ENCODE measurements around the gene LRRC56. TPM values are rescaled to one million over a fixed set of nuclear protein-coding genes. Genes with fewer than 3 reads are reported as not detected.

Gene LRRC56
- total RNA-seq, 1 donor from 2014 or later = 1.8 TPM

DNA sequence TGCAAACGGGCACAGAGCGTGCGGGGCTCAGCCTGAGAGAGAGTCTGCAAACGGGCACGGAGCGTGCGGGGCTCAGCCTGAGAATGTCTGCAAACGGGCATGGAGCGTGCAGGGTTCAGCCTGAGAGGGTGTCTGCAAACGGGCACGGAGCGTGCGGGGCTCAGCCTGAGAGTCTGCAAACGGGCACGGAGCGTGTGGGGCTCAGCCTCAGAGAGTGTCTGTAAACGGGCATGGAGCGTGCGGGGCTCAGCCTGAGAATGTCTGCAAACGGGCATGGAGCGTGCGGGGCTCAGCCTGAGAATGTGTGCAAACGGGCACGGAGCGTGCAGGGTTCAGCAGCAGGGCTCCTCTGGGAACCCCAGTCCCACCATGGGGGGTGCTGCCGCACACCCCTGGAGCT is 52.5 kb downstream of the LRRC56 start:
- H3K27ac Mint-ChIP-seq = no peak overlapping the region
- intact Hi-C loops (cut with micrococcal nuclease) = no loop called here
- H3K27me3 Mint-ChIP-seq (ENCODE audit: insufficient read depth) = no peaks in the 10 kb centered on the region
- H3K4me3 Mint-ChIP-seq = no peak overlapping the region
- no peak for DNase-seq (ENCODE audit: low spot score)
- H3K9me3 Mint-ChIP-seq = no peaks in the 10 kb centered on the region
- H3K4me1 Mint-ChIP-seq (ENCODE audit: low read depth) = peaks cover 23% of the 10 kb centered on the region
- H3K36me3 Mint-ChIP-seq (ENCODE audit: low read depth) = peaks cover 41% of the 10 kb centered on the region

DNA sequence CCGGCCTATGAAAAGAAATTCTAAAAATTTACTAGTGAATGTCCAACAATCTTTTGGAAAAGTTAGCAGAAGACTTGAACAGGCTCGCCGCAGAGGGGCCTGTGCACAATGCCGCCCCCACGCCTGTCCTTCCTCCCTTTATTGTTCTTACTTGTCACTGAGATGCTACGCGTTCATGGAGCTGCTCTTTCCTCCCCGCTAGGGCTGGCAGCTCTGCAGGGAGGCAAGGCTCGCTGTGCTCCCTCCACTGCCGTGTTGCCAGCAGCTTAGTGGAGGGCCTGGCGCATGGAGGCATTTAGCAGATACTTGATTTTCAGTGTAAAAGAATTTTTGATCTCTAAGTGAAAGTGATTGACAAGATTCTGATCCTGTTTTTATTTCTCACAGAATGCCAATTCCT is 53.7 kb downstream of the LRRC56 start:
- no peak for DNase-seq (ENCODE audit: low spot score)
- no peaks in the 10 kb centered on the region for H3K9me3 Mint-ChIP-seq
- H3K27me3 Mint-ChIP-seq (ENCODE audit: insufficient read depth) = no peaks in the 10 kb centered on the region
- no peak overlapping the region for H3K4me3 Mint-ChIP-seq
- H3K4me1 Mint-ChIP-seq (ENCODE audit: low read depth) = peaks cover 24% of the 10 kb centered on the region
- intact Hi-C loops (cut with micrococcal nuclease) = no loop called here
- H3K36me3 Mint-ChIP-seq (ENCODE audit: low read depth) = peaks cover 40% of the 10 kb centered on the region
- H3K27ac Mint-ChIP-seq = no peak overlapping the region

DNA sequence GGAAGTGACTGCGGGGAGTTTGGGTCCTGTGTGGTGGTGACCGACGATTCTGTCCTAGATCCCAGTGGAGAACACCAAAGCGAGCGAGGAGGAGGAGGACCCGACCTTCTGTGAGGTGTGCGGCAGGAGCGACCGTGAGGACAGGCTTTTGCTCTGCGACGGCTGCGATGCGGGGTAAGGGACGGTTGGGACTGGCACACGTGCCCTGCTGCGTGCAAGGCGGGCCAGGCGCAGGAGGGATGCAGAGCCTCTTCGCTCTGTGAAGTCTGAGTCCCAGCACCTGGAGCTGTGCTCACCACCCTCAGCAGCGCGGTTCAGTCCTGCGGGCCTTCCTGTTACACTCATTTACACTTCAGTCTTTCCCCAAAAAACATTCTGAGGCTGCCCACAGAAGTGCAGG is 55.2 kb downstream of the LRRC56 start:
- peaks cover 39% of the 10 kb centered on the region for H3K36me3 Mint-ChIP-seq (ENCODE audit: low read depth)
- no peak for DNase-seq (ENCODE audit: low spot score)
- peaks cover 19% of the 10 kb centered on the region for H3K4me1 Mint-ChIP-seq (ENCODE audit: low read depth)
- H3K27ac Mint-ChIP-seq = no peak overlapping the region
- no peak overlapping the region for H3K4me3 Mint-ChIP-seq
- H3K9me3 Mint-ChIP-seq = no peaks in the 10 kb centered on the region
- H3K27me3 Mint-ChIP-seq (ENCODE audit: insufficient read depth) = no peaks in the 10 kb centered on the region
- intact Hi-C loops (cut with micrococcal nuclease) = no loop called here

DNA sequence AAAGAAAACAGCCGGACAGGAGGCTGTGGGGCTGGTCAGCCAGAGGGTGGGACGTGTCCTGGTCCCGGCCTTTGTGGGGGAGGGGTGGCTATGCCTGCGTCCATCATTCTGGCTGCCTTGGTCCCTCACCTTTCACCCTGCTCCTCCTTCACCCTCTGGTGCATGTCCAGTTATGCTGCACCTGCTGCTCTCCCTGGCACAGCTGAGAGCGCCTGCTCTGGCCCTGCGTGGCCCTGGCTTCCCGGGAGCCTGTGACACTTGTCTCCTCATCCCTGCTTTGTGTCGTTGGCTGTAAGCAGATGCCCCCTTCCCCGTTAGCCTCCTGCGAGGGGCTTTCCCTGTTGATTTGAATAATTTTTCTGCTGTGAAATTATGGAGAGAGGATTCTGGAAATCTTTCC is 55.6 kb downstream of the LRRC56 start:
- Mint-ChIP-seq H3K27ac (no peak overlapping the region), H3K4me3 (no peak overlapping the region), H3K27me3 (ENCODE audit: insufficient read depth) (no peaks in the 10 kb centered on the region), H3K4me1 (ENCODE audit: low read depth) (peaks cover 15% of the 10 kb centered on the region), H3K9me3 (no peaks in the 10 kb centered on the region), H3K36me3 (ENCODE audit: low read depth) (peaks cover 38% of the 10 kb centered on the region)
- DNase-seq (ENCODE audit: low spot score) = no peak
- intact Hi-C loops (cut with micrococcal nuclease) = no loop called here

DNA sequence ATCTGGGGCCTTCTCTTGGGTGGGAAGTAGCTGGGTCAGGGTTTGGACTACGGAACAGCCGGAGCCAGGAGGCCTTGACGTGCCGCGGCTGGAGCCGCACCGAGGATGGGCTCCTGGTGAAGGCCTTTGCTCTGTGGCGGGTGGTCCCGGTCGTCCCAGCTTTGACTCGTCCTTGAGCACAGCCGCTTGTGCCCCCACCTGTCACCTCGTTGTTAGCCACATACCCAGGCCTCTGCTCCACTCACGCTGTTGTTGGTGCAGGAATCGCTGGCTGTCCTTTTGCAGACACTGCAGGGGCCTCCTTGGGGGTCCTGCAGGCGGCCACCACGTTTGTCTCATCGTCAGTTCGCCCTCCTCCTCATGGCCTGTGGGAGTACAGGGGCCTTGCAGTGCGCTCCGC is 56.0 kb downstream of the LRRC56 start:
- Mint-ChIP-seq H3K36me3 (ENCODE audit: low read depth) (peaks cover 34% of the 10 kb centered on the region), H3K4me1 (ENCODE audit: low read depth) (peaks cover 11% of the 10 kb centered on the region), H3K9me3 (no peaks in the 10 kb centered on the region), H3K27me3 (ENCODE audit: insufficient read depth) (no peaks in the 10 kb centered on the region), H3K27ac (no peak overlapping the region), H3K4me3 (no peak overlapping the region)
- intact Hi-C loops (cut with micrococcal nuclease) = no loop called here
- no peak for DNase-seq (ENCODE audit: low spot score)

DNA sequence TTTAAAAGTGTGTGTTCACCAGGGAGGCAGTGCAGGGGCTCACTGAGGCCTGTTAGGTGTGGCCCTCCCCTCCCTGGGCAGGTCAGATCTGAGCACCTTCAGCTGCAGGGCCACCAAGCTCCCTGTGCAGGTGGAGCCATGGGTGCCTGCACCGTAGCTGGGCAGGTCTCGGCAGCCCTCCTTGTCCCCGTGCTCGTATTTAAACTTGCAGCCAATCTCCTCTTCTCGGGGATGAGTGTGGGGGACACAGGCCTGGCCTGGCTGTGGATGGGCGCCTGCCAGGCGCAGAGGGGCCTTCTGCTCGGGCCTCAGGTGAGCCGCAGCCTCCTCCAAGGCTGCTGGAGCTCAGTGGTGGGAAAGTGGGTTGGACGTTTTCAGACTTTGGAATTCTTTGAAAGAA is 58.1 kb downstream of the LRRC56 start:
- intact Hi-C loops (cut with micrococcal nuclease) = no loop called here
- DNase-seq (ENCODE audit: low spot score) = no peak
- peaks cover 7% of the 10 kb centered on the region for H3K4me1 Mint-ChIP-seq (ENCODE audit: low read depth)
- no peak overlapping the region for H3K27ac Mint-ChIP-seq
- H3K27me3 Mint-ChIP-seq (ENCODE audit: insufficient read depth) = no peaks in the 10 kb centered on the region
- no peak overlapping the region for H3K4me3 Mint-ChIP-seq
- H3K9me3 Mint-ChIP-seq = no peaks in the 10 kb centered on the region
- peaks cover 32% of the 10 kb centered on the region for H3K36me3 Mint-ChIP-seq (ENCODE audit: low read depth)

DNA sequence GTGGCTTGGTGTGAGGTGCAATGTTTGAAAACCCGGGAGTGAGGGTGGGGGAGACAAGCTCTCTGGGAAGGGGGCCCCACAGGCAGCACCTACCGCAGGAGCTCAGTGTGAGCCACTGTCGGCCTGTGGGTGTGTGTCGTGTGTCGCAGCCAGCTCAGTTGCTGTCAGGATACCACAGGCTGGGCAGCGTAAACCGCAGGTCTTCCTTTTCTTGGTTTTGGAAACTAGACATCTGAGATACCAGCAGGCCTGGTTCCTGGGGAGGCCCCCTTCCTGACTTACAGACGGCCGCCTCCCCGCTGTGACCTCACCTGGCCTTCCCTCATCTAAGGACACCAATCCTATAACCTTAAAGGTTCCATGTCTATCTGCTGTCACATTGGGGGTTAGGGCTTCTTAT is 59.0 kb downstream of the LRRC56 start:
- H3K27ac Mint-ChIP-seq = no peak overlapping the region

DNA sequence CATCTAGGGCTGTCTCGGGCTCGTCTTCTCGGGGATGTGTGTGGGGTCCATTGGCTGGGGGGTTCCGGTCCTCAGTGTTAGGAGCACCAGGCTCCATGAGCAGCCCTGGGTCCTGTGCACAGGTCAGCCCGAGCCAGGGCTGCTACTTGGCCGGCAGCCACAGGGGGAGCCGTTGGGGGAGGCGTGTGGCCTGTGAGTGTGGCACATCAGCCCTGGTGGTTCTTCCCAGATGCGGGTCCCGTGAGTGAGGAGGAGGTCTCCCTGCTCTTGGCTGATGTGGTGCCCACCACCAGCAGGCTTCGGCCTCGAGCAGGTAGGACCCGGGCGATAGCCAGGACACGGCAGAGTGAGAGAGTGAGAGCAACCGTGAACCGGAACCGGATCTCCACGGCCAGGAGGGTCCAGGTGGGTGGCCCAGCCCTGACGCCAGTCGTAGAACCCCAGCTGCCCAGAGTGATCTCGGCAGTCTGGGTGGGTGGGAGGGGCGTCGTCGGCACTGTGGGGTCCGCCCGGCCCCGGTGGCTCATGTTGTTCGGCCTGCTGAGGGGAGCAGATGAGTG is 59.9 kb downstream of the LRRC56 start:
- Mint-ChIP-seq H3K9me3 (no peaks in the 10 kb centered on the region), H3K4me3 (no peak overlapping the region), H3K27me3 (ENCODE audit: insufficient read depth) (no peaks in the 10 kb centered on the region), H3K27ac (no peak overlapping the region), H3K4me1 (ENCODE audit: low read depth) (peaks cover 7% of the 10 kb centered on the region), H3K36me3 (ENCODE audit: low read depth) (peaks cover 30% of the 10 kb centered on the region)
- intact Hi-C loops (cut with micrococcal nuclease) = no loop called here
- no peak for DNase-seq (ENCODE audit: low spot score)

More for the DNA sequence above, 59.0 kb downstream of the LRRC56 start:
- Mint-ChIP-seq H3K9me3 (no peaks in the 10 kb centered on the region), H3K36me3 (ENCODE audit: low read depth) (peaks cover 29% of the 10 kb centered on the region), H3K4me3 (no peak overlapping the region), H3K27me3 (ENCODE audit: insufficient read depth) (no peaks in the 10 kb centered on the region), H3K4me1 (ENCODE audit: low read depth) (peaks cover 7% of the 10 kb centered on the region)
- intact Hi-C loops (cut with micrococcal nuclease) = no loop called here
- DNase-seq (ENCODE audit: low spot score) = no peak

DNA sequence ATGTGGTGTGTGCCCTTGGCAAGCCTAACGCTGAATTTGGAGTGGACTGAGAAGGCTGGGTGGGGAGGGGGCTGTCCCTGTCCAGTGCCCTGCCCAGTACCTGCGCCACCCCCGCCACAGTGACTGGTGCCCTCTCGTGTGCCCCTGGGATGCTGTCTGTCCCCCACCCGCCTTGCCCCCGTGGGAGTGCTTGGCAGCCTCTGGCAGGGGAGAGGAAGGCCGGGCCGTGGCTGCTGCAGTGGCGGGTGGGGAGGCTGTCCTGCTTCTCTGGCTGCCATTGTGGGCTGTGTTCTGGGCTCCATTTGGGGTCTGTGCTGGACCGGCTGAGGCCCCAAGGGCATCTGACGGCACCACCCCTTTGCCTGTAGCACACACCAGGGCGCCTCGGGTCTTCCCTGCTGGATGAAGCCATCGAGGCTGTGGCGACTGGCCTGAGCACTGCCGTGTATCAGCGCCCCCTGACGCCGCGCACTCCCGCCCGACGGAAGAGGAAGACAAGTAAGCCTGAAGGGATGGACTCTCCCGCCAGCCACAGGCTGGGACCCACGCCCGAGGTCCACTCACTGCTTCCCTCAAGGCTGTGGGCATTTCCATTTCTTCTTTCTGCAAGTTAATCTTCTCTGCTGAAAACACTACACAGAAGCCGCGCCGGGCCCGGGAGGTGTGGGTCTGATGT is 60.8 kb downstream of the LRRC56 start:
- Mint-ChIP-seq H3K36me3 (ENCODE audit: low read depth) (peaks cover 22% of the 10 kb centered on the region), H3K4me3 (no peak overlapping the region), H3K4me1 (ENCODE audit: low read depth) (peaks cover 7% of the 10 kb centered on the region), H3K9me3 (no peaks in the 10 kb centered on the region), H3K27me3 (ENCODE audit: insufficient read depth) (no peaks in the 10 kb centered on the region), H3K27ac (no peak overlapping the region)
- DNase-seq (ENCODE audit: low spot score) = no peak
- intact Hi-C loops (cut with micrococcal nuclease) = no loop called here

DNA sequence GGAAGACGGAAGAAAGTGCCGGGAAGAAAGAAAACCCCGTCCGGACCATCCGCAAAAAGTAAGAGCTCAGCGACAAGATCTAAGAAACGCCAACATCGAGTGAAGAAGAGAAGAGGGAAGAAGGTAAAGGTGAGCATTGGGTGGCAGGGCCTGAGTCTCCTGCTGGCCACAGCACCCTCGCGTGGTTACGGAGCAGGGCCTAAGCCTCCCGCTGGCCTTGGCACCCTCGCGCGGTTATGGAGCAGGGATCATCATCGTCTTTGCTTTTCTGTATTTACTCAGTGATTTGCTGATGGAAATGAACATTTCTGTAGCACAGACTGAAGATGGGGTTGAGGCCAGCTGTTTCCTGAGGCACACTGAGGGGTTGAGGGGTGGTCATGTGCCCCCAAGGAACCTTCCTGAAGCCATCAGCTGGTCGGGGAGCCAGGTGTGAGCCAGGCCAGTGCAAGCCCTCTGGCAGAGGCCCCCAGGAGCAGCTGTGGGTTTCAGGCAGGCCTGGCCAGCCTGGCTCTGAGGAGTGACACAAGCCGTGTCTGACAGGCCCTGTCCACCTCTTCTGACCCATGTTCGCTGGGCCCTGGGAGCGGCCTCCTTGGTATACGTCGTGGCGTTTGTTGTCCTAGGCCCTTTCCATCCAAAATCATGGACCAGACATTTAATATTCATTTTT is 64.4 kb downstream of the LRRC56 start:
- DNase-seq (ENCODE audit: low spot score) = no peak
- H3K9me3 Mint-ChIP-seq = no peaks in the 10 kb centered on the region
- H3K36me3 Mint-ChIP-seq (ENCODE audit: low read depth) = peaks cover 22% of the 10 kb centered on the region
- H3K4me3 Mint-ChIP-seq = no peak overlapping the region
- intact Hi-C loops (cut with micrococcal nuclease) = no loop called here
- no peak overlapping the region for H3K27ac Mint-ChIP-seq
- H3K27me3 Mint-ChIP-seq (ENCODE audit: insufficient read depth) = no peaks in the 10 kb centered on the region
- no peaks in the 10 kb centered on the region for H3K4me1 Mint-ChIP-seq (ENCODE audit: low read depth)

DNA sequence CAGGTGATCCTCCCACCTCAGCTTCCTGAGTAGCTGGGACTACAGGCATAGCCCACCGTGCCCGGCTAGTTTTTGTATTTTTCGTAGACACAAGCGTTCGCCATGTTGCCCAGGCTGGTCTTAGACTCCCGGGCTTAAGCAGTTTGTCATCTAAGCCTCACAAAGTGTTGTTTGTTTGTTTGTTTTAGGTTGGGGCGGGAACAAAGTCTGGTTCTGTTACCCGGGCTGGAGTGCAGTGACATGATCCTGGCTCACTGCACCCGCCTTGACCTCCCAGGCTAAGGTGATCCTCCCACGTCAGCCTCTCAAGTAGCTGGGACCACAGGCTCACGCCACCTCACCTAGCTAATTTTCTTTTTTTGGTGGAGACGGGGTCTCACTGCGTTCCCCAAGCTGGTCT is 65.8 kb downstream of the LRRC56 start:
- H3K27me3 Mint-ChIP-seq (ENCODE audit: insufficient read depth) = no peaks in the 10 kb centered on the region
- intact Hi-C loops (cut with micrococcal nuclease) = no loop called here
- no peak overlapping the region for H3K27ac Mint-ChIP-seq
- H3K36me3 Mint-ChIP-seq (ENCODE audit: low read depth) = peaks cover 23% of the 10 kb centered on the region
- no peak overlapping the region for H3K4me3 Mint-ChIP-seq
- H3K4me1 Mint-ChIP-seq (ENCODE audit: low read depth) = no peaks in the 10 kb centered on the region
- DNase-seq (ENCODE audit: low spot score) = no peak
- no peaks in the 10 kb centered on the region for H3K9me3 Mint-ChIP-seq
